Lower lobe of right lung (tissue), 2 donors: ENCODE data around the gene ACOT7. TPM values are rescaled to one million over a fixed set of nuclear protein-coding genes. Genes with fewer than 3 reads are reported as not detected.

Source experiments
- ATAC-seq, 2 donors: fragments of 200-7000 bp; cut with Tn5 transposase; one replicate each; pipeline ENCODE4 v1.9.1; 2020 to 2022; ENCODE audit warnings: mild to moderate bottlenecking in 2 of 2, moderate library complexity in 2 of 2
- DNase-seq: peaks from one replicate; pipeline ENCODE4 v3.0.0-alpha.2; 2020
- H3K27ac ChIP-seq: fragments of 200-600 bp; one replicate; pipeline ENCODE4 v1.8.0; 2022
- H3K27me3 ChIP-seq: fragments of 200-600 bp; one replicate; pipeline ENCODE4 v1.8.0; 2022; ENCODE audit warnings: low read depth
- H3K36me3 ChIP-seq: fragments of 200-600 bp; one replicate; pipeline ENCODE4 v1.8.0; 2022; ENCODE audit warnings: mild to moderate bottlenecking
- H3K4me1 ChIP-seq: fragments of 200-600 bp; one replicate; pipeline ENCODE4 v1.8.0; 2022
- H3K4me3 ChIP-seq: fragments of 200-600 bp; one replicate; pipeline ENCODE4 v1.8.0; 2022; ENCODE audit warnings: mild to moderate bottlenecking
- H3K9me3 ChIP-seq: fragments of 200-600 bp; one replicate; pipeline ENCODE4 v1.8.0; 2022
- CTCF ChIP-seq: fragments of 200-600 bp; IDR thresholded peaks from one replicate; pipeline ENCODE4 v1.8.0; 2022; ENCODE audit warnings: antibody characterized with exemption, mild to moderate bottlenecking
- intact Hi-C: fragments of 100-400 bp; cut with DNase I; formaldehyde crosslinking; loops from one replicate; pipeline ENCODE4 v1.11.0; 2022
- total RNA-seq: library from RNA; stranded (reverse); fragmentation: NEBNext Ultra II Directional; extraction: Animal tissue kit (Norgen Biotek cat#: 25700); gene quantifications from one replicate; pipeline ENCODE4 v1.2.1, GENCODE V29; 2021
- donor health status: DM: no; HTN: yes; CAD: no; lungs with severe emphysema.

The ACOT7 gene
- total RNA-seq, 1 donor from 2014 or later, result 28.5 TPM

GRCh38 chr1:6278263-6278662, 115.3 kb downstream of the ACOT7 start:
- H3K27me3 ChIP-seq, result no peaks in the 10 kb centered on the region
- peaks cover 11% of the 10 kb centered on the region for H3K4me1 ChIP-seq
- H3K27ac ChIP-seq, result no peak overlapping the region
- DNase-seq (no peak), ATAC-seq (no peak)
- no peak overlapping the region for H3K4me3 ChIP-seq
- H3K9me3 ChIP-seq, result no peaks in the 10 kb centered on the region
- intact Hi-C loops, result no loop called here
- H3K36me3 ChIP-seq, result no peaks in the 10 kb centered on the region
- TF ChIP-seq CTCF, result no peak

GRCh38 chr1:6276811-6277555, 116.6 kb downstream of the ACOT7 start:
- no peak overlapping the region for H3K4me3 ChIP-seq
- ATAC-seq (no peak), DNase-seq (no peak)
- H3K9me3 ChIP-seq, result no peaks in the 10 kb centered on the region
- no peak for TF ChIP-seq CTCF
- peaks cover 11% of the 10 kb centered on the region for H3K4me1 ChIP-seq
- intact Hi-C loops, result no loop called here
- H3K27ac ChIP-seq, result no peak overlapping the region
- no peaks in the 10 kb centered on the region for H3K36me3 ChIP-seq
- no peaks in the 10 kb centered on the region for H3K27me3 ChIP-seq

GRCh38 chr1:6275826-6276782, 117.5 kb downstream of the ACOT7 start:
- DNase-seq (no peak), ATAC-seq (peak in 1 of 2 donors; percentile 4)
- no peaks in the 10 kb centered on the region for H3K36me3 ChIP-seq
- H3K27ac ChIP-seq, result peak overlapping the region; percentile 60
- TF ChIP-seq CTCF, result no peak
- H3K9me3 ChIP-seq, result no peaks in the 10 kb centered on the region
- H3K27me3 ChIP-seq, result no peaks in the 10 kb centered on the region
- intact Hi-C loops, result no loop called here
- peak overlapping the region; percentile 11 for H3K4me3 ChIP-seq
- peaks cover 11% of the 10 kb centered on the region for H3K4me1 ChIP-seq

- Histone ChIP-seq H3K27ac (no peak overlapping the region), H3K36me3 (no peaks in the 10 kb centered on the region), H3K27me3 (no peaks in the 10 kb centered on the region), H3K4me1 (peaks cover 11% of the 10 kb centered on the region), H3K4me3 (no peak overlapping the region), H3K9me3 (no peaks in the 10 kb centered on the region)
- no peak for TF ChIP-seq CTCF
- intact Hi-C loops, result no loop called here
- DNase-seq, result no peak
- ATAC-seq, result no peak
Measured at GRCh38 chr1:6274622-6275139, 118.9 kb downstream of the ACOT7 start.

- Histone ChIP-seq H3K4me1 (peaks cover 11% of the 10 kb centered on the region), H3K27ac (no peak overlapping the region), H3K9me3 (no peaks in the 10 kb centered on the region), H3K36me3 (no peaks in the 10 kb centered on the region), H3K4me3 (no peak overlapping the region), H3K27me3 (no peaks in the 10 kb centered on the region)
- intact Hi-C loops, result no loop called here
- no peak for ATAC-seq
- no peak for TF ChIP-seq CTCF
- DNase-seq, result no peak
Measured at GRCh38 chr1:6274102-6274501, 119.5 kb downstream of the ACOT7 start.
